ENCODE results near the gene ZNF750.
"Not testable (repeated sequence)": the region's sequence is repeated elsewhere in the genome, so short reads cannot be mapped to it uniquely, and the experiment has no call there.

The ZNF750 gene

DNA sequence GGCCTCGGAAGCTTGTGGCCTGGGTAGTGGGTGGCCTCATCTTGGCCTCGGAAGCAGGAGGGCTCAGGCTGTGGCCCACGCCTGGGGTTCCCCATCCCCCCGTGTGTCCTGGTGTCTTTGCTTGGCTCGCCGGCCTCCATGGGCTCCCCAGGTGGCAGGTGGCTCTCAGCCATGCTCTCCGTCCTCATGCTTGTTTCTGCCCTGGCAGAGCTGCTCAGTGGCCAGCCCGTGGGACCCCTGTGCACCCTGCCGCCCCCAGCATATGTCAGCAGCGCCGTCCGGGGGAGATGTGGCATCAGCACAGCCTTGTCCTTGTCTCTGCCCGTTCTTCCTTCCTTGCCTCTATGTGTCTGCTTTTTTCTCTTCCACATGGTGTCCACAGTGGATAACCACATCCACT, 49.4 kb downstream of the ZNF750 start:
- no peak for DNase-seq

DNA sequence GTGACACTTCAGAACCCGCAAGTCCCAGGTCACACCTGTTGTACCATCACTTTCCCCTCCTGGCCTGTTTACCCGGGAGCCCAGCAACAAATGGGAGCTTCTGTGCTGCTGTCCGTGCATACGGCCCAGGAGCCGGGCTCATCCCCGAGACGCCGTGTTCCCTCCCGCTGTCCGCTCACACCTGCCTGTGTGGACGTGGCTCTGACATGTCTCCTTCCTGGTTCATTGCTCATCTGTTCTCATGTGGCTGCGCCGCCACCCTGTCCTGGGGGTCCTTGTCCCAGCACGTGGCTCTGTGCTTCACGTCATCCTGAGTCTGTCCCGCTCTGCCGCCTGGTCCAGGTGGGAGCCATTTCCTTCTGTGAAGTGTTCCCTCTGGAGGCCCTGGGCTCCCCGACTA, 50.0 kb downstream of the ZNF750 start:
- DNase-seq = no peak

DNA sequence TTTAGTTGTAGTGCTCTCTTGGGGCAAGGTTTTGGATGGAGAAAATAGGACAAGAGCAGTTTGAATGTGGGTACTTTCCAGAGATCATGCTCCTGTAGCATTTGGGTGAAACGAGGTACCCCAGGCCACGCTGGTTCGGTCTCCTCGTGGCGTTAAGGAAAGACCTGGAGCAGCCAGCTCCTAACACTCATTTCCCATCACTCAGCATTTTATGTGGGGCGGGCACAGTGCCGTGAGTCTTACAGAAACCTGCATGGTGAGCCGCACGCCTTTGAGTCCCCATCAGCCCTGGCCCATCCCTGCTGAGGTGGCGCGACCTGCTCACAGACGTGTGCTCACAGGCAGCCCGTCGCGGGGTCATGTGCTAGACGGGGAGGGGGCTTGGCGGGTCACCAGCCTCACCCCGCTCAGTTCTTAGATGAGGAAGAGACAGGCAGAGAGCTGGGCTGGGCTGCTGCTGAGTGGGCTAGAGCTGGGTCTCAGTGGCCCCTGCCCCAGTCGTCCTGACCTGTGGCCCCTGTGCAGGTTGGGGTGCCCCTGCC, 50.7 kb downstream of the ZNF750 start:
- no peak for DNase-seq

DNA sequence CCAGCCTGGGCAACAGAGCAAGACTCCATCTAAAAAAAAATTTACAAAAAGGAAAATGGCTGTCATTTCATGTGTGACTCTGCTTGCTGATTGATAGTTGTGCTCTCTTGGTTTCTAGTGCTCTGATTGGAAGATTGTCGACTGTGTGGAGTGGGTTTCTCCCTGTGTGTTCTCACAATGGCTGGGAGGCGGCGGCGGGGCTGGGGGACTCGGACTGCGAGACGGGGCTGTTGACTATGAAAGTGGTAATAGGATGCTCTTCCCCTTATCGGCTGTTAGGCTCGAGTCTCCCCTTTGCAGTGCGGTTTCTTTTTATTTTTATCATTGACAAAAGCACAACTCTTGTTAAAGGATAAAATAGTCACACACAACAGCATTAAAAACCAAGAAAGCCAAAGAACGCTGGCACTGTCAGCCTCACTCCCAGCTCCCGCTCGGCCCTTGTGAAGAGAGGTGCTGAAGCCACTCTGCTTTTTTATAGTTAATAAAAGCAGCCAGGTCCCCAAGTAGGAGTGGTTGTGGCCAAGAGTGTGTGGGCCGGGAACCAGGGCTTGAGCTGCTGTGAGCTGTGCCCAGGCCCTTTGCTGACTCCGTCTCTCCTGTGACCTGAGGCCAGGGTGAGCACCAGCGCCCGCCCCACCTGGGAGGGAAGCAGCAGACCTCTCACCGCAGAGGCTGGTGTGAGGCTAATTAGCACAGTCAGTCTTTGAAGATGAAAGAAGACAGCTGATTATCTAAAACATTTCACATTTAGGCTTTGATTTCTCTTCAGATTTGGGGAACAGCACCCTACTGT, 51.4 kb downstream of the ZNF750 start:
- no peak for DNase-seq

DNA sequence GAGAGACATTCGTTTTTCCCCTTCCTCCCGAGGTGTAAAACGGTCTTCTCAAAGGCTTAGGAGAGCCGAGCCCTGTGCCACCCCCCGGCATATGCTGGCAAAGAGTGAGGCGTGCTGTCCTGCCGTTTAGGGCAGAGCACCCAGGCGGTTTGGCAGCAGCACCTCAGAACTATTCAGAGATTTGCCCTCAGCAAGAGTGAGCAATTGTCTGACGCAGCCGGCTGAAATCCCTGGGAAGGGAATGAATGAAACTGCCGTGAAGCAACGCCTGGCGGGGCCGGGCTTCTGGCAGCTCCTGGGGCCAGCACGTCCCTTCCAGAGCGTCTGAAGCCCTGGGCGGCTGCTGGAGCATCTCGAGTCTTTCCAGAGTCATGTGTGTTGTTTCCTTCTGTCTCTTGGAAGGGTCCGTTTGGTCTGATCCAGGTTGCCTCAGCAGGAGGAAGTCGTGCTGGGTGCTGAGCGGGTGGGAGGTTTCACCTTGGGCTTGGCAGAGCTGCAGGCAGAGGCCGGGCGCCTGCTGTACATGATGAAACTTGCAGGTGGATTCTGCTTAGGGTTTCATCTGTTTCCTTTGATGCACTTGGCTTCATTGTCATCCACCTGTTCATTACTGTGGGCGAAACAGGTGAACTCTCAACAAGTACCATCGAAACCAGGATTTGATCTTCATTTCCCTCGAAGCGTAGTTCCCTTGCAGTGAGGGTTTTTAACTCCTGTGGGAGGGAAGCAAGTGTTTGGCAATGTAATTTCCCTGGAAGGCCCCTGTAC, 52.6 kb downstream of the ZNF750 start:
- no peak for DNase-seq

DNA sequence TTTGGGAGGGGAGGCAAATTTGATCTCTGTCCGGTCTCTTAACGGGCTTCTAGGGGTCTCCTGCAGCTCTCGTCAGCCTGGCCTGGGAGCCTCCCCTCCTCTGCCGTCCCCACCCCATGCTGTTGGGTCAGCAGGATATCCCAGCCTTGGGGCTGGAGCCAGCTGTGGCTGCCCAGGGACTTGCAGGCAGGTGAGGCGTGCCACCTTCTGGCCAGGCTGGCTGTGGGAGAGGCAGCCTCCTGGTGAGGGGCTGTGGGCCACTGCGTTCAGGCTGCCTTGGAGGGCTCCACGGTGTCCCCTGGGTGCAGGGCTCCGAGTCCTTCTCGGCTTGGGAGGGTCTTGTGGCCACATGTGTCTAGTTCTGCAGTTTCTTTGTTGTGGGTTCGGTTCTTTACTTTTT, 53.4 kb downstream of the ZNF750 start:
- DNase-seq = no peak

DNA sequence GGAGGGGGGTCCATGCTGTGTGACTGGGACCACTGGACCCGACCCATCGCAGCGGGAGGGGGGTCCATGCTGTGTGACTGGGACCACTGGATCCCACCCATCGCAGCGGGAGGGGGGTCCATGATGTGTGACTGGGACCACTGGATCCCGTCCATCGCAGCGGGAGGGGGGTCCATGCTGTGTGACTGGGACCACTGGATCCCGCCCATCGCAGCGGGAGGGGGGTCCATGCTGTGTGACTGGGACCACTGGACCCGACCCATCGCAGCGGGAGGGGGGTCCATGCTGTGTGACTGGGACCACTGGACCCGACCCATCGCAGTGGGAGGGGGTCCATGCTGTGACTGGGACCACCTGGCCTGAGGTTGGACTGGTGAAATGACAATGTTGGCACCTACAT, 54.2 kb downstream of the ZNF750 start:
- not testable (repeated sequence) for DNase-seq

DNA sequence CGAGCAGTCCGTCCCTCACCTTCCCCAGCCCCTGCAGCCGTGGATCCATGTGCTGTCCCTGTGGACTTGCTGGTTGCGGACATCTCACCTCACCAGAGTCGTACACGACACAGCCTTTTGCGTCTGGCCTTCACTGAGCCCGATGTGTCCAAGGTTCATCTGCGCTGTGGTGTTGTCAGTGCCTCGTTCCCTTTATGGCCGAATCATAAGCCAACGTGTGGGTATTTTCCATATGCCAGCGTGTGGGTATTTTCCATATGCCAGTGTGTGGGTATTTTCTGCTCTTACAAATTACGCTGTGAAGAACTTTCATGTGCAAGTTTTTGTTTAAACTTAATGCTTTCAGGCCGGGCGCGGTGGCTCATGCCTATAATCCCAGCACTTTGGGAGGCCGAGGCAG, 56.3 kb downstream of the ZNF750 start:
- DNase-seq = no peak

DNA sequence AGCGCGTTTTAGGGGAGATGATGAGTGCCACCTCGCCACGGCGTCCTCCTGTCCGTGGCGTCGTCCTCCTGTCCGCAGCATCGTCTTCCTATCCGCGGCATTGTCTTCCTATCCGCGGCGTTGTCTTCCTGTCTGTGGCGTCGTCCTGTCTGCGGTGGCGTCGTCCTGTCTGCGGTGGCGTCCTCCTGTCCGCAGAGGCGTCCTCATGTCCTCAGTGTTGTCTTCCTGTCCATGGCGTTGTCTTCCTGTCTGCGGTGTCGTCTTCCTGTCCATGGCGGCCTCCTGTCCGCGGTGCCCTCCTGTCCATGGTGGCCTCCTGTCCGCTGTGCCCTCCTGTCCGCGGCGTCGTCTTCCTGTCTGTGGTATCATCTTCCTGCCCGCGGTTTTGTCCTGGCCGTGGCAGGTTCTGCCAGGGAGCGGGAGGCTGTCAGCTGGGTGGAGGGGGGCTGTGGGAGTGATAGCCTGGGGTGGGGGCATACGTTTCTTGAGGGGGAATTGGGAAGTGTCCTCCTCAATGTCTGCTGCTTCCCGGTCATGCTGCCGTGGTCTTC, 57.1 kb downstream of the ZNF750 start:
- no peak for DNase-seq

DNA sequence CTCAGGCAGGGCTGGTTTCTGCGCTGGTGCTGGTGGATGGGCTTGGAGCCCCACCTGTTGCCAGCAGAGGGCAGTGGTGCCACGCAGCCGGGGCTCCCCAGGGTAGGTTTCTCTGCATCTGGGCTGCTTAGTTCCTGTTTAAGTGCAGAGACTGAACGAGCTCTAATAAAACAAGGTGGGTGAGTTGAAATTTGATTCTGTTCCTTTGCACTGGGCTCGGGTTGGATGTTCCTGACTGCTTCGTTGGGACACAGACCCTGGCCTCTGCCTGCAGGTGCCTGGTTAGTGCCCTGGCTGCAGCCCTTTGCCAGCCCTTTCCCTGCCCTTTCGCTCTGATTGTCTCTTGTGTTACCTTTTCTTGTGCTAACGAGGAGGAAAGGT, 57.9 kb downstream of the ZNF750 start:
- peak; percentile 91 for DNase-seq

DNA sequence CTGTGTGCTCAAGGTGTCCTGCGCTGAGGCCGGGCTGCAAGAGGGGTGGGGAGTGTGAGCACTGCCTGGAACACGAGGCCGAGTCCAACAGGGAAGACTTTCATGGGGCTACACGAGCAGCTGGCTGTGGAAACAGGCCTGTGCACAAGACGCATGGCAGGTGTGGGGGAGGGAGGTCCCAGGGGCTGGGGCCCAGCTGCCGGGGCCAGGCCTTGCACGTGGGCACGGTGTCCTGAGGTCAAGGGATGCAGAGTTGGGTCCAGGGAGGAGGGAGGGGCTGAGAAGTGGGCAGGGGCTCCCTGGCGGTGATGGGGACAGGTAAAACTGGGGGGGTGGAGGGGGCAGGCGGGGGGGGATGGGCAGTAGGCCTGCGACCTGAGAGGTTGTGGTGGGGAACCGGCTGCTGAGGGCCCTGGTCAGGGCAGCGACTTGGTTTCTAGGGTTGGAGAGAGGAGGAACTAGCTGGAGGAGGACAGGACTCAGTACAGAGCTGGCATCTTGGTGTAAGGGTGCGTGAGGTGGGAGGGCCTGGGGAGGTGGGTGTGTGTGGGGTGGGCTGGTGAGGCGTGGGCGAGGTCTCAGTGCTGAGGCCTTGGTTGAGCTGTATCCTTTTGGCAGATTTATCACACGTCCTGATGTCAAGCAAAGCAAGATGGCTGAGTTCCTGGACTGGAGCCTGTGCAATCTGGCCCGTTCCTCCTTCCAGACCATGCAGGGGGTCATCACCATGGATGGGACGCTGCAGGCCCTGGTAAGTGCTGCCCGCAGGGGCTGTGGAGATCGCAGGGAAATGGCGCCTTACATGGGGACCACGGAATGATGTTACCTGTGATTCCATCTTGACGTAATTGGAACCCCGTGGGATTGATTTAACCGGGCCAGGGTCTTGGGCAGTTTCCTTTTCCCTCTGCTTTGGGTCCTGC, 58.6 kb downstream of the ZNF750 start:
- DNase-seq = no peak

DNA sequence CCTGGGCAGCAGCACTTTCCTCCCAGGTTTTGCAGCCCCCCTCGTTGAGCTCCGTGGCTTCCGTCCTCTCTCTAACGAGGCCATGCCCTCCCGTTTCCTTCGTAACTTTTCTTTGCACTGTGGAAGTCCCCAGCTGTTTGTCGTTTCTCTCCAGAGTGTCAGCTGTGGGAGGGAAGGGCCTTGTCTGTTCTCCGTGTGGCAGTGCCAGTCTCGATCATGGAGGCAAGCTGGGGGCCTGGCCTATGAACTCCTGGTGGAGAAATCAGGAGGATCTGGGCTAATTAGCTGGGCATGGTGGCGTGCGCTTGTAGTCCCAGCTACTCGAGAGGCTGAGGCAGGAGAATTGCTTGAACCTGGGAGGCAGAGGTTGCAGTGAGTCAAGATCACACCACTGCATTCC, 59.6 kb downstream of the ZNF750 start:
- no peak for DNase-seq

DNA sequence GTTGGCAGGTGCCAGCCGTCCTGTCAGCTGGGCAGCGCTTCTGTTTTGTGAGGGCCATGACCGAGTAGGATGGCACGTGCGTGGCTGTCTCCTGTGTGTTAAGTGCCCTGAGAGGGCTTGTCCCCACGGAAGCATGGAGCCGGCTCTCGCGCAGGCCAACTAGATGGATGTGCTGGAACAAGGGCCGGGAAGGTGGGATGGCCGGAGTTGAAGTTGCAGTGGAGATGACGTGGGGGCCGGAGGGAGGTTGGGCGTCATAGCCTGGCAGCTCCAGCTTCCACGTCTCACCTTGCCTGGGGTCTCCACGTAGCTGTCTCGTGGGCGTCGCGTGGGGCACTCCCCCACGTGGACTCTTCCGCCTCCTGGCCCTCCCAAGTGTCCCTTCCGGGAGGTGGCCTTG, 60.3 kb downstream of the ZNF750 start:
- no peak for DNase-seq

Measured in eye (tissue), 1 donor.